SU-DHL-6 (cell line): ENCODE measurements around the gene SERPINI1.

Experiments
- H2AFZ ChIP-seq: fragments of 200-600 bp; sonication (generic); 2 replicates; pipeline ENCODE4 v1.6.1; 2014; ENCODE audit warnings: low read depth, mild to moderate bottlenecking, moderate library complexity, mixed read lengths, antibody characterized with exemption, low read length; ENCODE audit not compliant: severe bottlenecking
- H3F3A ChIP-seq: fragments of 200-600 bp; shearing (Covaris generic); 2 replicates; pipeline ENCODE4 v1.6.0; 2016; ENCODE audit warnings: antibody characterized with exemption, mild to moderate bottlenecking; ENCODE audit not compliant: insufficient read depth
- H3K27ac ChIP-seq: fragments of 200-600 bp; sonication (generic); 2 replicates; pipeline ENCODE4 v1.5.1; 2016; ENCODE audit warnings: low read depth, mild to moderate bottlenecking, low read length, moderate library complexity, mixed read lengths
- H3K27me3 ChIP-seq: fragments of 200-600 bp; sonication (generic), shearing (Covaris generic); 2 replicates; pipeline ENCODE4 v1.6.0; 2014; ENCODE audit warnings: mild to moderate bottlenecking, low read length
- H3K36me3 ChIP-seq: fragments of 200-600 bp; sonication (generic); 2 replicates; pipeline ENCODE4 v1.6.1; 2014; ENCODE audit warnings: mild to moderate bottlenecking, low read length, mixed read lengths
- H3K4me2 ChIP-seq: fragments of 300-600, 200-600 bp; shearing (Covaris generic), sonication (generic); 2 replicates; pipeline ENCODE4 v1.6.0; 2014; ENCODE audit warnings: low read length, low read depth, mild to moderate bottlenecking; ENCODE audit not compliant: poor library complexity, severe bottlenecking
- H3K4me3 ChIP-seq: fragments of 200-600 bp; sonication (generic); 2 replicates; pipeline ENCODE4 v1.5.1; 2014; ENCODE audit warnings: antibody characterized with exemption, low read length, mild to moderate bottlenecking, mixed read lengths; ENCODE audit not compliant: insufficient read depth, poor library complexity, severe bottlenecking
- H3K79me2 ChIP-seq: fragments of 200-600 bp; sonication (generic); 2 replicates; pipeline ENCODE4 v1.6.1; 2014; ENCODE audit warnings: mild to moderate bottlenecking, low read length, moderate library complexity; ENCODE audit not compliant: insufficient read depth
- H3K9ac ChIP-seq: fragments of 200-600 bp; sonication (generic); 2 replicates; pipeline ENCODE4 v1.7.0; 2014; ENCODE audit warnings: mild to moderate bottlenecking, low read length
- H3K9me2 ChIP-seq: fragments of 200-600 bp; sonication (generic); replicated peaks from 2 replicates; pipeline ENCODE4 v1.6.1; 2014; ENCODE audit warnings: low read length; ENCODE audit not compliant: insufficient read depth
- H3K9me3 ChIP-seq: fragments of 200-600 bp; sonication (generic); 2 replicates; pipeline ENCODE4 v1.6.1; 2014; ENCODE audit warnings: low read length, mixed read lengths; ENCODE audit not compliant: insufficient read depth
- H4K20me1 ChIP-seq: fragments of 200-600 bp; sonication (generic); 2 replicates; pipeline ENCODE4 v1.6.1; 2014; ENCODE audit warnings: low read depth, mild to moderate bottlenecking, antibody characterized with exemption, low read length, moderate library complexity, mixed read lengths
- CTCF ChIP-seq: fragments of 200-600 bp; sonication (generic); IDR thresholded peaks from one replicate; pipeline ENCODE4 v1.5.1; 2017; ENCODE audit warnings: antibody characterized with exemption, mild to moderate bottlenecking, low read length, moderate library complexity; ENCODE audit not compliant: insufficient read depth, poor library complexity, severe bottlenecking
- EZH2phosphoT487 ChIP-seq: fragments of 200-600 bp; sonication (generic), shearing (Covaris generic); conservative IDR thresholded peaks from 2 replicates; pipeline ENCODE4 v1.6.1; 2018; ENCODE audit warnings: mild to moderate bottlenecking, antibody characterized with exemption, low read length, moderate library complexity, mixed read lengths

Gene SERPINI1

GRCh38 chr3:167754049-167754448, 18.5 kb downstream of the SERPINI1 start:
- H3K9ac ChIP-seq: no peak overlapping the region
- H3K4me3 ChIP-seq: no peak overlapping the region
- no peaks in the 10 kb centered on the region for H3K27me3 ChIP-seq
- no peak overlapping the region for H3K4me2 ChIP-seq
- no peaks in the 10 kb centered on the region for H3K79me2 ChIP-seq
- no peaks in the 10 kb centered on the region for H3K9me2 ChIP-seq
- no peaks in the 10 kb centered on the region for H3K36me3 ChIP-seq
- H4K20me1 ChIP-seq: no peaks in the 10 kb centered on the region
- no peak overlapping the region for H2AFZ ChIP-seq
- H3F3A ChIP-seq: no peaks in the 10 kb centered on the region; the same call in 1 of the 2 replicates
- TF ChIP-seq CTCF: no peak
- TF ChIP-seq EZH2phosphoT487: no peak
- no peaks in the 10 kb centered on the region for H3K9me3 ChIP-seq
- H3K27ac ChIP-seq: no peak overlapping the region

- H3K9me3 ChIP-seq: 0 out of 2 replicates have a peak, but pooled peaks cover 4% of the 10 kb centered on the region
- no peak overlapping the region for H2AFZ ChIP-seq
- no peaks in the 10 kb centered on the region for H3K79me2 ChIP-seq
- H3K36me3 ChIP-seq: no peaks in the 10 kb centered on the region
- no peak overlapping the region for H3K9ac ChIP-seq
- H3K4me3 ChIP-seq: no peak overlapping the region
- no peaks in the 10 kb centered on the region for H3K27me3 ChIP-seq
- H3K4me2 ChIP-seq: no peak overlapping the region
- no peak overlapping the region for H3K27ac ChIP-seq
- TF ChIP-seq EZH2phosphoT487 (no peak), CTCF (no peak)
- no peaks in the 10 kb centered on the region for H3K9me2 ChIP-seq
- no peaks in the 10 kb centered on the region for H4K20me1 ChIP-seq
- no peaks in the 10 kb centered on the region for H3F3A ChIP-seq
These were observed 25.8 kb downstream of the SERPINI1 start for GRCh38 chr3:167761302-167761701.

- Histone ChIP-seq H3K79me2 (no peaks in the 10 kb centered on the region), H3K4me2 (no peak overlapping the region), H3K9ac (no peak overlapping the region), H3K9me3 (0 out of 2 replicates have a peak, but pooled peaks cover 4% of the 10 kb centered on the region), H3K36me3 (no peaks in the 10 kb centered on the region), H3K4me3 (no peak overlapping the region), H2AFZ (no peak overlapping the region), H4K20me1 (no peaks in the 10 kb centered on the region), H3K27me3 (no peaks in the 10 kb centered on the region), H3K27ac (no peak overlapping the region), H3F3A (no peaks in the 10 kb centered on the region), H3K9me2 (no peaks in the 10 kb centered on the region)
- TF ChIP-seq EZH2phosphoT487 (no peak), CTCF (no peak)
These were observed 26.8 kb downstream of the SERPINI1 start for GRCh38 chr3:167762296-167762695.
